NCI-H748 (cell line): ENCODE measurements around the gene DAZAP1.

ENCODE experiments used
- DNase-seq: peaks from one replicate; lab custom pipeline; 2025; ENCODE audit not compliant: unreplicated experiment; lab: John Stamatoyannopoulos, UW

DAZAP1 gene

DNA sequence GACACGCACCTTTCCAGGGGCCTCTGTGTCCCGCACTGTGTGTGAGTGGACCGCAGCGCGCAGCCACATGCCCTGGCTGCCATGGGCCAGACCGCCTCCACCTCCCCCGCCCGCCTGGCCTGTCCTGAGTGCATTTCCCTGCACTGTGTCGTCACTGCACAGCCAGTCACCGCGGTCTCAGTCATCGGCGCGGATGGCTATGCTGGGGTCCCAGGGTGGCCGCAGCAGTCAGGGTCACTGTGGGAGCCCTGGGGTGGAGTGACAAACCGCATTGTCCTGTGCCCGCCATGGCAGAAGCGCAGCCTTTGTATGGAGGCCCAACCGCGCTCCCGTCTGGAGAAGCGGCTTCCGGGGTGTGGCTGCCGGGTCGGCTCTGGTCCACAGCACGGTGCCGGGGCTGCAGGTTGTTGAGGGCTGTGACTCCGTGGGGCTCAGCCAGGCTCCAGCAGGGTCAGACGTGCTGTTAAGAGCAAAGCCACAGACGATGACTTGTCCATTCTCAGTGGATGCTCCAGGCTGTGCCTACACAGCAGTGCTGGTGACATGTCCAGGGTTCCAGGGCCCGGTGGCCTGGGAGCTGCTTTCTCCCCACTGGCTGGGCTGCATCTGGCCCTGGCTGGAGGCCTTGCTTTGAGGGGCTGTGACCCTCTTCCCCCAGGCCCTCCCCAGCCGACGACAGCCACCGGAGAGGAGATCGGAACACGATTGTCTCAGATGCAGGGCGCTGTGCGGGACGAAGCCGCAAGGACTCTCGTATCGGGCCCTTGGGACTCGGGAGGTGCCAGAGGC is 30.0 kb upstream of the DAZAP1 start:
- no peak for DNase-seq

DNA sequence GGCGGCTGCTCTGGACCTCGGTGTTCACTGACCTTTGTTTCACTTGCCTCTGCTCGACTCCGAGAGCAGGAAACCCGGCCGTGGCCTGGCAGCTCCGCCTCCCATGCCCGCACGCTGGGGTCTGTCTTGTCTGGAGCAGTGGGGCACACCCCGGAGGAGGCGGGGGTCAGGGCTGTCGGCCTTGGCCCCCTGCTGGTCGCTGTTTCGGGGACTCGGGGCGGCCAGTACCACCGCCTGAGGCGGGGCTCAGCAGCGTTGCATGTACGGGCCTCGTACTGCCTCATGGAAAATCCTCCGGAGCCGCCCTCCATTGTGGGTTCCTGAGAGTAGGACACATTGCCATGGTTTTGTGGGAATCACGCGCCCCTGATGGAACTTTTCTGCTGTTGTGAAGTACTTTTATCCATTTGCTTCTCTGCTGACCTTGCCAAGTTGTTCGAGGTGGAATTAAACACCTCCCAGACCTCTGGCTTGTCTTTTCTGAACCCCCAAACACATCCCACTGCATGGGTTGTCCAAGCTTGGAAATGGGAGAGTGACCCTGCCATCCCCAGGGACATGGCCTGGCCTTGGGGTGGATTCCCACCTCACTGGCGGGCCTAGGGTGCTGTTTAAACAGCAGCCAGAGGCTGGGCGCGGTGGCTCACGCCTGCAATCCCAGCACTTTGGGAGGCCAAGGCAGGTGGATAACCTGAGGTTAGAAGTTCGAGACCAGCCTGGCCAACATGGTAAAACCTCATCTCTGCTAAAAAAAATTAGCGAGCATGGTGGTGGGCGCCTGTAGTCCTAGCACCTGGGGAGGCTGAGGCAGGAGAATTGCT is 29.2 kb upstream of the DAZAP1 start:
- DNase-seq = no peak

DNA sequence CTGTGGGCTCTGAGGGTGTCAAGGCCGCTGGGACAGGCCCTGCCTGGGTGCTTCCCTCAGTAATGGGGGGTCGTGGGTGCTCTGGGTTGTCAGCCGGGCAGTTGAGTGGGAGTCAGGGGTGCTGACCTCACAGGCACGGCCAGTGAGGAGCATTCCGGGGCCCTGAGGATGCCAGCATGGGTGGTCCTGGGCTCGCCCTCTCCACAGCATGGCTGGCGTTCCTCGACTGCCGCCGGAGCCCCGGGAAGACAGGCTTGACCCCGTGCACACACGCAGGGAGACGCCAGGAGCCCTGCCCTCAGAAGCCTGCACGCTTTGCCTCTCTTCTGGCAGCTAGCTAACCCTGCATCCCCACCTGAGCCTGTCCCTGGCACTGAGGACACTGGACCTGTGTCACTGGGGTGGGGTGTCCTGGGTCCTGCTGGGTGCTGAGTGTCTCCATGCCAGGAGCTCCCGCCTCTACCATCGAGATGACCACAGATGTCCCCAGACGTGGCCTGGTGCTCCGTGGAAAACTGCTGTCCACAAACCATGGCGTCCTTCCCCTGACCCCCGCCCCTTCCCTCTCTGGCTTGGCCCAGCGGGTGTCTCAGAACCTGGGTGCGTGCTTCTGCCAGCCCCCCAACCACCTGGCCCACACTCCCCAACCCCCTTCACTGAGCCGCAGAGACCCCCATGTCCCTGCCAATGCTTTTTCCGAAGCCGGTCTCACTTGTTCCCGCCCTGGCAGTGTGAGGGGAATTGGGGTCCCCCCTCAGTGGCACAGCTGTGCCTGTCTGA is 28.1 kb upstream of the DAZAP1 start:
- no peak for DNase-seq

DNA sequence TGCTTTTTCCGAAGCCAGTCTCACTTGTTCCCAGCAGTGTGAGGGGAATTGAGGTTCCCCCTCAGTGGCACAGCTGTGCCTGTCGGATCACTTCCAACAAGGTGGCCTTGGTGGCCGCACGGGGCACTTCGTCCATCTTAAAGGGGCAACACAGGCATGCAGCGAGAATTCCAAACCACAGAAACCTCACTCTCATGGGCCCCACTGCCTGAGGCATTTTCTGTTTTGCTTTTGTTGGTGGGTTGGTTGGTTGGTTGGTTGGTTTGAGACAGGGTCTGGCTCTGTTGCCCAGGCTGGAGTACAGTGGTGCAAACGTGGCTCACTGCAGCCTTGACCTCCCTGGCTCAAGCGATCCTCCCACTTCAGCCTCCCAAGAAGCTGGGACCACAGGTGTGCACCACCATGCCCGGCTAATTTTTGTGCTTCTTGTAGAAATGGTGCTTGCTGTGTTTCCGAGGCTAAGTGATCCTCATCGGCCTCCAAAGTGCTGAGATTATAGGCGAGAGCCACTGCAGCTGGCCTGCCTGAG is 27.4 kb upstream of the DAZAP1 start:
- no peak for DNase-seq

DNA sequence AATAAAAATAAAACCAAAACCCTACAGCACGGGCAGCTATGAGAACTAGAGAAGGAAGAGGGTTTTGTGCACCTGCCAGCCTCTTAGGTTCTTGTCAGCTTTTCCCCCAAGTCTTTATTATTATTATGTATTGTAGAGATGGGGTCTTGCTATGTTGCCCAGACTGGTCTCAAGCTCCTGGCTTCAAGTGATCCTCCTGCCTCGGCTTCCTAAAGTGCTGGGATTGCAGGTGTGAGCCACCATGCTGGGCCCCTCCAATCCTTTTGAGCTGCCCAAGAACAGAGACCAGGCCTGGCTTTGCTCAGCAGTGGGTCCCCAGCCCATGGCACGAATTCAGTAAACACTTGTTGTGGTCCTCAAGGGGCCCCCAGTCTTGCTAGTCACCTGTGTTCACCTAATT is 25.1 kb upstream of the DAZAP1 start:
- no peak for DNase-seq

DNA sequence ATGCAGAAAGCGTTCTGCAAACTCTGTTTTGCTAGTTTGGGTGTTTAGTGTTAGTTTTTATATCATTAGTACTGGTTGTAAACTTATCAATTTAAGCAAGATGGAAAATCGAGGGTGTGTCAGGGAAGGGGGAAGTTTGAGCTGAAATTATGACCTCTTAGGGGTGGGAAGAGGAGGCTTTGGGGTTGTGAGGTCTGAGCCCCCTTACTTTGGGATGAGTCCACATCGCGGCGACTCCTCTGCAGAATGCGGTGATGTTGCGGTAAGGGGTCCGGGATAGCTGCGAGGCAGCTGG is 24.4 kb upstream of the DAZAP1 start:
- DNase-seq = no peak

DNA sequence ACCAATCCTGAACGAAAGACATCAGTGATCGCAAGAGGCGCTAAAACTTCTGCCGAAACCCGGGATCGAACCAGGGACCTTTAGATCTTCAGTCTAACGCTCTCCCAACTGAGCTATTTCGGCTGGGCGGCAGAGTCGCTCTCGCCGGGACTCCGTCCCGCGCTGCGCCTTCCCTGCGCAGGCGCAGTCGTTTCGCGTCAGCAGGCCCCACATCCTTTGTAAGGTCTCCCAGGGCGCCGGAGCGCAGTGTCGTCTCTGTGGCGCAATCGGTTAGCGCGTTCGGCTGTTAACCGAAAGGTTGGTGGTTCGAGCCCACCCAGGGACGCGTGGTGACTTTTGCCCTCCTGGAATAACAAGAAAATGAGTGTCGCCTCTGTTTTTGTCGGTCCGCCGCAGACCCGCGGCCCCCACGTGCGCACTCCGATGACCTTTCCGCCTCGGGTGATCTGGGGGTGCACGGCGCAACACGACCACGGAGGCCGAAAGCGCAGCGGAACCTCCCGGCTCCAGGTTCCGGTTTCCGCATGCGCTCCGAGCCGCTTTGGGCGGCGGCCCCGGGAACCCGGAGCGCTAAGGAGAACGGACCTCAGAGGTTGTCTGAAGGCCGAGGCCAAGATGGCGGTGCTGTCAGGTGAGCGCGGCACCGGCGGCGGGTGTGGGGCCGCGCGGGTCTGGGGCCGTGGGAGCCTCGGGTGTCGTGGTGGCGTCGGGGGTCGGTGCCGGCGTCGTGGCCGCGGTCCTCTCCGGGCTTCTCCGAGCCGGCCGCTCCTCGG is 23.9 kb upstream of the DAZAP1 start, which contains the start of gene NDUFS7:
Gene NDUFS7 (plus strand): TSS at position 596 of the 773 bp plus-strand sequence. CDS start 20 bp downstream, at position 616.
- DNase-seq = peak; percentile 84

DNA sequence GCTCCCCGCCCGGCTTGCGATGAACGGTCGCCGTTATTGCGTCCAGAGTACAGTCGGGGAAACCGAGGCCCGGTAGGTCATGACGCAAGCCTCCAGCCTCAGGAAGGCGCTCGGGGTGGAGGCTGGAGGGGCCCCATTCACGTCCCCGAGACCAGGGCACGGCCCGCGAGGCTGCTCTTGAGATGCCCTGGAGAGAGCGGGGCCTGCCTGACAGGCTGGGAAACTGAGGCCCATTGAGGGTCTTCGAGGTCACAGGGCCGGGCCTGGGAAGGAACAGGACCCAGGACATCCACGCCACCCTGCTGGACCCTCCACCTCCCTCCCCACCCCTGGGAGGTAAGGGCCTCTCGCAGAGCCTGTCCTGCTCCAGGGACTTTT is 23.3 kb upstream of the DAZAP1 start:
- no peak for DNase-seq

DNA sequence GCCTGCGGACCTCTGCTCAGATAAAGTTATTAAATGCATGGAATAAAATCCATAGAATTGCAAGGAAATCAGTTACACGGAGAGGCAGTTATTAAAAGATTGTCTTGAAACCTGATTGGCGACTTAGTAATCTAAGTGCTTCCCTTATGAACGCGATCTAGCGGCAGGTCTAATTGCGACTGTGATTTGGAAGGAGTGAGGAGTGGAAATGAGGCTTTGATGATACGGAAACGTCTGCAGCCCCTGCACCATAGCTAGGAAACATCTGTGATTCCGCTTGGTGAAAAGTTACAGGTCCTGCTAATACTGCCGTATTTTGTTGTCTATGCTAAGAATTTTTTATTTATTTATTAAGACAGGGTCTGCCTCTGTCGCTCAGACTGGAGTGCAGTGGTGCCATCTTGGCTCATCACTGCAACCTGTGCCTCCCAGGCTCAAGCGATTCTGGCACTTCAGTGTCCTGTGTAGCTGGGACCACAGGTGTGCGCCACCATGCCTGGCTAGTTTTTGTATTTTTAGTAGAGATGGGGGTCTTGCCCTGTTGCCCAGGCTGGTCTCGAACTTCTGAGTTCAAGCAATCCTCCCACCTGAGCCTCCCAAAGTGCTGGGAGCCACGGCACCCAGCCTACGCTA is 22.8 kb upstream of the DAZAP1 start:
- DNase-seq = peak; percentile 5

DNA sequence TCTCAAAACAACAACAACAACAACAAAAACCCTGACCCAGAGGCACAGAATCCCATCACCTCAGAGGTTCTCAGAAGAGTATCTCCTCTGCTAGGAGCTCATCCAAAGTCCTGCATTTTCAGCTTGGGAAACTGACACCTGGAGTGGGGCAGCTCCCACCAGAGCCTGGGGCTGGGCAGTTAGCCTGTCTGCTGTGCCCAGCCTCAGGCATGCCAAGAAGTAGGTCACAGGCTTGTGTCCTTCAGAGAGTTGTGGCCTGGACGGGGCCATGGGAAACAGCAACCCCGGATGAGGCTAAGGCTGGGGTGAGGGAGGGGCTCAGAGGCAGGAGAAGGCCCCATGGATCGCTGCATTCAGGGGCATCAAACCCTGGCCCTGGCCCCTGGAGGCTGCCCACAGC is 21.6 kb upstream of the DAZAP1 start:
- no peak for DNase-seq

DNA sequence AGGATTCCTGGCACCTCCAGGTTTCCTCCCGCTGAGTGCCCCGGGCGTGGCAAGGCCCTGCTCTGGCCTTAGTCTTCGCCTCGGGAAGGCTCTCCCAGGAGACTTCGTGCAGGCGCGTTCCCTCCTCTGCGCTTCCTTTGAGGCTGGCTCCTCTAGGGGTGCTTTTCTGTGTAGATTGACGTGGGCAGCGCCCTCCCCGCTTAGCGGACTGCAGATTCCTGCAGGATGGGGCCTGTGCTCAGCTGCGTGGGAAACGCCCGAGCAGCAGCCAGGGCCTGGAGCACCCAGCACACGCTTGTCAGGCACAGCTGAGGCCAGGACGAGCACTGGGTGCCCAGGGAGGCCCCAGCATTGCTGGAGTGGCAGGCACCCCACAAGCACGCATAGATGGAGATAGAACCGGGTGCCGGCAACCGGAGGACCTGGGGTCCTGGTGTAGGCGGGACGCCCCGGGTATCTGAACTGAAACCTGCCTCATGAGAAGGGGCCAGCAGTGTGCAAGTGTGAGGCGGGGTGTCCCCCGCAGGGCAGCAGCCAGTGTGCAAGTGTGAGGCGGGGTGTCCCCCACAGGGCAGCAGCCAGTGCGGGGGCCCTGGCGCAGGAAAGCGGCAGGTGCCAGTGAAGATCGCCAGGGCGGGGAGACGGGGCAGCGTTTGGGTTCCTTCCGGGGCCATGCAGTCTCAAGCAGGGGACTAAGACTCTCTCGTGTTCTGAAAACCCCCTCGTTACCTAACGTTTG is 20.3 kb upstream of the DAZAP1 start:
- DNase-seq = no peak

DNA sequence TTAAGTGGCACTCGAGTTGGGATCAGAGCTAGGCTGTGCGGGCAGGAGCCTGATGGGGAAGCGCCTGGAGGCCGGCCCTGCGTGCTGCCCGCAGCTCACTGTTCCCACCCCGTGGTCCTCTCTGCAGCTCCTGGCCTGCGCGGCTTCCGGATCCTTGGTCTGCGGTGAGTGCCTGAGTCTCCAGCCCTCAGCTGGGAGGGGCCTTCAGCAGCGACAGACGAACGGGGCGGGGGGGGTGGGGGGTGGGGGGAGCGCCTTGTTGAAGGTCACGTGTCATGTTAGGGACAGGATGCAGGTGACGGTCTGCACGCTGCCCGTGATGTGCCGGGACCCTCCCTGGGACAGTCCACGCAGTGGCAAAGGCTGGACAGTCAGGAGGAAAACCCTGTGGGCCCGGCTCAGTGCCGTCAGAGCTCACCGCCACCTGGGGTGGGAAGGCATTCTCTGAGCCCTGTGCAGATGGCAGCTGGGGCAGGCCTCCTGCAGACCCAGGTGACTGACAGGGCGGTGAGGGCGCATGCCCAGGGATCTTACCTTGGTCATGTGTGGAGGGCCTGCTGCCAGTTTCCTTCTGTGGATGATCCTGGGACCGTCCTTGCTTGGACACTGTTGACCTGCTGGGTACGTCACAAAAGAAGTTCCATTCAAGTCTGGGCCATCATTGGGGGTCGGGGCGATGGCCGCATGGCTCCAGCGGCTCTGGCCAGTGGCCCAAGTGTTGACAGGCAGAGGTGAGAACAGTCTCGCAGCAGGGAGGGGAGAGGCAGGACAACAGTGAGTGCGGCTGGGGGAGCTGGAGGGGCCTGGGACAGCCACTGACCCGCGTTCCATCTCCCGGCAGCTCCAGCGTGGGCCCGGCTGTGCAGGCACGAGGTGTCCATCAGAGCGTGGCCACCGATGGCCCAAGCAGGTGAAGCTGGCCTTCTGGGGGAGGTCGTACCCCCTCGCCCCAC is 19.4 kb upstream of the DAZAP1 start:
- DNase-seq = no peak

DNA sequence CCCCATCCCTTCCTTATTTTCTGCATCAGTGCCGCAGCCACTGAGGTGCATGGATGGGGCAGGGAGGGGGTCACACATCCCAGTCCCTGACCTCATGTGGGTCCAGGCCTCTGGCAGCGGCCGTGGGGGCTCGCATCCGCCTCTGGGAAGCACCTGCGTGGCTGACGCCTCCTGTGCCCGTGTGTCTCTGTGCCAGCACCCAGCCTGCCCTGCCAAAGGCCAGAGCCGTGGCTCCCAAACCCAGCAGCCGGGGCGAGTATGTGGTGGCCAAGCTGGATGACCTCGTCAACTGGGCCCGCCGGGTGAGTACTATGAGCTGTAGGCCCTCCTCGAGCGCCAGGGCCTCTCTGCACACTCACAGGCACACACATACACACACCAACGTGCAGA is 18.8 kb upstream of the DAZAP1 start:
- DNase-seq = no peak

DNA sequence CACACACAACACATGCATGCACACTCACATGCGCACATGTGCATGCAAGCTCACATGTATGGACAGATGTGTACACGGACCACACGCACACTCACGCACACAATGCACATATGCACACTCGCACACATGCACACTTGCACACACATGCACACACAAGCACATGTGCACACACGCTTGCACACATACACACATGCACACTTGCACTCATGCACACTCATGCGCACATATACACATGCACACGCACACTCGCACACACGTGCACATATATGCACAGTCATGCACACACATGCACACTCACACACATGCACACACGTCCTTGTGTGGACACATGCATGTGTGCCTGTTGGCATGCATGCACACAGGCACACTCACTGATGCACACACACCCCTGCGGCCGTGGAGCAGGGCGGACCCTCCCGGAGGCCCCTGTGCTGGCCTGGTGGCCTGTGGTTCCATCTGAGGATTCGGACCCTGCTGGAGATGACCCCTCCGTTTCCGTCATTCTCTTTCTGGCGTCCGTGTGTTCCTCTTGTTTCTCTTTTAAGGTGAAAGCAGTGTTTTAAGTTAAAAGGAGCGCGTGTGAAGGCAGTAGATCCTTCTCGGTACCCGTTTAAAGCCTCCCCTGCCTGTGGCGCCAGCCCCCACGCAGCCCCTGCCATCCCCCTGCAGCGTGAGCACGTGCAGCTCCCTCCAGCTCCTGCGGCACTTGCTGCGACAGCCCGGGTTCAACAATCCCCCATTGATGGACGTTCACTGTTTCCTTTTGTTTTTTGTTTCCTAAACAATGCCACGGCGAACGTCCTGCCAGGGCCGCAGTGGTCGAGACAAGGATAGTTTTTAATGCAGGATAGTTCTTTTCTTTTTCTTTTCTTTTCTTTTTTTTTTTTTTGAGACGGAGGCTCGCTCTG is 18.1 kb upstream of the DAZAP1 start:
- DNase-seq = no peak

DNA sequence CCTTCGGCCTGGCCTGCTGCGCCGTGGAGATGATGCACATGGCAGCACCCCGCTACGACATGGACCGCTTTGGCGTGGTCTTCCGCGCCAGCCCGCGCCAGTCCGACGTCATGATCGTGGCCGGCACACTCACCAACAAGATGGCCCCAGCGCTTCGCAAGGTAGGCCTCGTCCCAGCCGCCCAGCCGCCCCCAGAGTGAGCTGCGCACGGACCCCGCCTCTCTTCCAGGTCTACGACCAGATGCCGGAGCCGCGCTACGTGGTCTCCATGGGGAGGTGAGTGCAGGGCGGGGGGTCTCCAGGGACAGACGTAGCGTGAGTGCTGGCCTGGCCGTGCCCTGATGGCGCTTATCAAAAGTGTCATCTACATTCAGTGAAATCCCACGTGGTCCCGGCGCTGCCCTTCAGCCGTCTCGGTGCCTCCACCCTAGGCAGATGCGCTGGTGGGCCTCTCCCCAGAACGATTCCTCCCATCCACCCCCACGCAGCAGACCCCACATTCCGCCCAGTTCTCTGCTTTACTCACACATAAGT is 16.4 kb upstream of the DAZAP1 start:
- DNase-seq = no peak

DNA sequence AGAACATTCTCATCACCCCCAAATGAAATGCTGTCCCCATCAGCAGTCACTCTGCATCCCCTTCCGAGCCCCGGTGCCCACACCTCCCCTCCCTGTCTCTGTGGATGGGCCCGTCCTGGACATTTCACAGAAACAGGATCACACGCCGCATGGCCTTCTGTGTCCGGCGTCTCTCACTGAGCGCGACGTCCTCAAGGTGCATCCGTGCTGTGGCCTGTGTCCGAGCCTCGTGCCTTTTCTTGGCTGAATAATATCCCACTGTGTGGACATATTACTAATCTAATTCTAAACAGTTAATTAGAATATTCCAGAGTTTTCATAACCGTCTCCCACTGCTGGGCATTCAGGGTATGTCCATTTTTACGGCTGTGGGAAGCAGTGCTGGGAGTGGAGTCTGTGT is 15.0 kb upstream of the DAZAP1 start:
- no peak for DNase-seq

DNA sequence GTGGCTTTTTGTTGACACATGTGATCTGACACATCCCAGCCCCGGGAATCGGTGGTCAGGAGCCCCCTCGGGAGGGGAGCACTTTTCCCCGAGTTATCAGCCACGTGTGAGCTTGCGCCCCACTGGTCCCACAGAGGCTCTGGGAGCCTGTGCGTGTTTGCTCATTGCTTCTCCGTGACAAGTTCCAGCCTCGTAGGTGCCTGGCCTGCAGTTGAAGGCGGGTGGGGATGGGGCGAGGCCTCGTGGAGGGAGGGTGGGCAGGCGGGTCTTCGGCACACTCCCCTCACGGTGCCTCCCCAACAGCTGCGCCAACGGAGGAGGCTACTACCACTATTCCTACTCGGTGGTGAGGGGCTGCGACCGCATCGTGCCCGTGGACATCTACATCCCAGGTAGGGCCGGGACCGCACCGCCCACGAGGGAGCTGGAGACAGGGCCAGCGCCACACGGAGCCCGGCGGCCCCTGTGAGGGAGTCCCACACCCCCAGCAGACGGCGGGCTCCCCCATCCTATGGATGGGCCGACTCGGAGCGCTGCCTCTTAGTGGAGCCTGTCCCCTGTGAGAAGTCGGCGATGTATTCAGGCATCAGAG is 14.4 kb upstream of the DAZAP1 start:
- no peak for DNase-seq
